NCI-H82 treated with DMSO at 0.1 percent for 48 hours (cell line): ENCODE data around the gene TALDO1.

Experiments
- DNase-seq: peaks from one replicate; lab custom pipeline; 2025; ENCODE audit not compliant: unreplicated experiment; lab: John Stamatoyannopoulos, UW

Gene TALDO1

GRCh38 chr11:714436-714835 is 32.8 kb upstream of the TALDO1 start:
- DNase-seq, result no peak

GRCh38 chr11:719214-720016 is 27.8 kb upstream of the TALDO1 start:
- DNase-seq, result no peak

GRCh38 chr11:720017-720641 is 27.1 kb upstream of the TALDO1 start:
- DNase-seq, result no peak

- no peak for DNase-seq
These were observed 26.5 kb upstream of the TALDO1 start for GRCh38 chr11:720642-721246.

GRCh38 chr11:721247-721740 is 26.0 kb upstream of the TALDO1 start:
- DNase-seq, result no peak

GRCh38 chr11:721741-722345 is 25.4 kb upstream of the TALDO1 start:
- no peak for DNase-seq

GRCh38 chr11:722346-722811 is 24.9 kb upstream of the TALDO1 start:
- DNase-seq, result no peak

- no peak for DNase-seq
These were observed 24.0 kb upstream of the TALDO1 start for GRCh38 chr11:723120-723883.

GRCh38 chr11:724049-724777 is 23.1 kb upstream of the TALDO1 start:
- DNase-seq, result no peak

- DNase-seq, result no peak
These were observed 22.4 kb upstream of the TALDO1 start for GRCh38 chr11:724778-725386.

GRCh38 chr11:725624-726202 is 21.6 kb upstream of the TALDO1 start:
- DNase-seq, result no peak

GRCh38 chr11:726278-727220 is 20.7 kb upstream of the TALDO1 start:
- DNase-seq, result no peak

GRCh38 chr11:727281-727701 is 20.0 kb upstream of the TALDO1 start:
- no peak for DNase-seq

GRCh38 chr11:727859-728748 is 19.2 kb upstream of the TALDO1 start:
- DNase-seq, result peak; percentile 12

- DNase-seq, result no peak
These were observed 18.3 kb upstream of the TALDO1 start for GRCh38 chr11:728901-729491.

- no peak for DNase-seq
These were observed 17.7 kb upstream of the TALDO1 start for GRCh38 chr11:729492-730074.
